ENCODE results near the gene GADD45A. TPM values are rescaled to one million over a fixed set of nuclear protein-coding genes. Genes with fewer than 3 reads are reported as not detected.

Gene GADD45A
- total and polyA plus RNA-seq, 10 donors: 17.5 to 63.7 (median 29.8) TPM

DNA sequence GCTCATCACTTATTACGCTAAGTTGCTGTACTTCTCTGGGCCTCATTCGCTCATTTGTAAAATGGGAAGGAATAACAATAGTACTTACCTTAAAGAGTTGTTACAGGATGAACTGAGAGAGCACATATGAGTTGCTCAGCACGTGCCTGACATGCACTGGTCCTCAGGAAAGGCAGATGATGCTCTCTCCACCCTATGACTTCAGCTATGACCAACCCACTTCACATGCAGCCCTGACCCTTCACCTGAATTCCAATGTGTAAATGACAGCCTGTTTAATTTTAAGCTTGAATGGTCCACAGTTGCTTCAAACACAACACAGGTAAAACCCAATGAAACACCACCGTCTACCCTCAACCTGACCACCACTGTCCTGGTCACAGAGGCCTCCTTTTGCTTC, 32.9 kb downstream of the GADD45A start:
- 80 to 93% (median 87%) methylated on average over 4 of the region's 4 CpGs for WGBS, 5 donors
- intact Hi-C loops (cut with DNase I; ENCODE audit: low total_unique reads): no loop called here

DNA sequence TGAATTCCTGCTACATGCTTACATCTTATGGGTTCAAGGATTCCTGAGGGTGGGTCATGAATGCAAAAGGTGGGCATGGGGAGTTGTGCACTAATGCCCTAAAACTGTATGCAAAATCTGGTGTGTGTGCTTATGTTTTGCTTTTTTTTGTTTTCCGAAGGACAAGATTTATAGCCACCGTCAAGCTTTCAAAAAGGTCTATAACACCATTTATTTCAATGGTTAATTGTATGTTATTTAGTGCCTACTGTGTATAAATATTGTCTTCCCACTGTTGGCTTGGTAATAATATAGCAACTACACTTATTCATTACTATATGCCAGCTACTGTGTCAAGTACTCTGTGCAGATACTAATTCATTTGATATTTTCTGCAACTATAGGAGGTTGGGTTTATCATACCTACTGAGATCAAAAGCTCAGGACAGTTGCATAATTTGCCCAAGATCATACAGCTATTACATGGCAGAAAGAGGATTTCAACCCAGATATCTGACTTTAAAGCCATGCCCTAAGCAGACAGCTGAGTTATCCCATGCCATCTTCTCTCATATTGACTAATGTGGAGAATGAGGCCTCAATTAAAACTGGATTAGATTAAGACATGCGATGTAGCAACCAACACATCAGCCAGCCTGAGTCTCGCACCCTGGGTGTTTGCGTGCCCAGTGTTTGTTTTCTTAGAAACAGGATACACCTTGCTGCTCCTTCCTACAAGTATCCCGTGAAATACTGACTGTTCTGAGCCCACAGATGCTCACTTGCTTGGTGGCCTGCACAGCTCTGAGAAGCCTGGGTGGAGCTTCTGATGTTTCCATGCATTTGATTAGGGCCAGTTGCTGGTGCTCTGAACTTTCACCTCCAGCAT, 34.6 kb downstream of the GADD45A start:
- Histone ChIP-seq H3K9me3 (no peaks in the 10 kb centered on the region), H3K27me3 (replicated peaks in 1 of 7) (no peaks in the 10 kb centered on the region), H3K4me1 (peaks cover 9 to 37% (median 20%) of the 10 kb centered on the region in 6 donors), H3K4me3 (no peak overlapping the region), H3K36me3 (no peaks in the 10 kb centered on the region), H3K27ac (no peak overlapping the region)
- 64 to 79% (median 71%) methylated on average over 6 of the region's 6 CpGs for WGBS, 5 donors
- intact Hi-C loops (cut with DNase I; ENCODE audit: low total_unique reads): no loop called here
- no peak for TF ChIP-seq POLR2A (IDR thresholded peaks at IDR 0.05)
- TF ChIP-seq POLR2AphosphoS5 (IDR thresholded peaks at IDR 0.05): no peak
- TF ChIP-seq, protein P1, sequence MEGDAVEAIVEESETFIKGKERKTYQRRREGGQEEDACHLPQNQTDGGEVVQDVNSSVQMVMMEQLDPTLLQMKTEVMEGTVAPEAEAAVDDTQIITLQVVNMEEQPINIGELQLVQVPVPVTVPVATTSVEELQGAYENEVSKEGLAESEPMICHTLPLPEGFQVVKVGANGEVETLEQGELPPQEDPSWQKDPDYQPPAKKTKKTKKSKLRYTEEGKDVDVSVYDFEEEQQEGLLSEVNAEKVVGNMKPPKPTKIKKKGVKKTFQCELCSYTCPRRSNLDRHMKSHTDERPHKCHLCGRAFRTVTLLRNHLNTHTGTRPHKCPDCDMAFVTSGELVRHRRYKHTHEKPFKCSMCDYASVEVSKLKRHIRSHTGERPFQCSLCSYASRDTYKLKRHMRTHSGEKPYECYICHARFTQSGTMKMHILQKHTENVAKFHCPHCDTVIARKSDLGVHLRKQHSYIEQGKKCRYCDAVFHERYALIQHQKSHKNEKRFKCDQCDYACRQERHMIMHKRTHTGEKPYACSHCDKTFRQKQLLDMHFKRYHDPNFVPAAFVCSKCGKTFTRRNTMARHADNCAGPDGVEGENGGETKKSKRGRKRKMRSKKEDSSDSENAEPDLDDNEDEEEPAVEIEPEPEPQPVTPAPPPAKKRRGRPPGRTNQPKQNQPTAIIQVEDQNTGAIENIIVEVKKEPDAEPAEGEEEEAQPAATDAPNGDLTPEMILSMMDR (IDR thresholded peaks at IDR 0.05 in 8 of 11, conservative IDR thresholded peaks at IDR 0.05 in 3 of 11): no peak
- DNase-seq: no peak

More for the DNA sequence above, 32.9 kb downstream of the GADD45A start:
- H3K4me1 ChIP-seq: peaks cover 5 to 37% (median 18%) of the 10 kb centered on the region in 6 donors
- no peaks in the 10 kb centered on the region for H3K27me3 ChIP-seq (replicated peaks in 1 of 7)
- H3K9me3 ChIP-seq: no peaks in the 10 kb centered on the region
- no peak overlapping the region for H3K4me3 ChIP-seq
- no peaks in the 10 kb centered on the region for H3K36me3 ChIP-seq
- no peak overlapping the region for H3K27ac ChIP-seq
- DNase-seq: no peak
- TF ChIP-seq POLR2AphosphoS5 (IDR thresholded peaks at IDR 0.05) (no peak), POLR2A (IDR thresholded peaks at IDR 0.05) (no peak)
- TF ChIP-seq, protein P1 (IDR thresholded peaks at IDR 0.05 in 8 of 11, conservative IDR thresholded peaks at IDR 0.05 in 3 of 11): no peak

- H3K27ac ChIP-seq: no peak overlapping the region
- DNase-seq: no peak
- intact Hi-C loops (cut with DNase I; ENCODE audit: low total_unique reads): no loop called here
- no peaks in the 10 kb centered on the region for H3K27me3 ChIP-seq (replicated peaks in 1 of 7)
- H3K4me3 ChIP-seq: no peak overlapping the region
- H3K4me1 ChIP-seq: peaks cover 14 to 39% (median 26%) of the 10 kb centered on the region in 6 donors
- TF ChIP-seq, protein P1 (IDR thresholded peaks at IDR 0.05 in 8 of 11, conservative IDR thresholded peaks at IDR 0.05 in 3 of 11): no peak
- TF ChIP-seq POLR2AphosphoS5 (IDR thresholded peaks at IDR 0.05) (no peak), POLR2A (IDR thresholded peaks at IDR 0.05) (no peak)
- H3K9me3 ChIP-seq: no peaks in the 10 kb centered on the region
- WGBS, 5 donors: 84 to 99% (median 91%) methylated on average over 4 of the region's 4 CpGs
- no peaks in the 10 kb centered on the region for H3K36me3 ChIP-seq
Observed at GRCh38 chr1:67721112-67721511, 36.1 kb downstream of the GADD45A start.

DNA sequence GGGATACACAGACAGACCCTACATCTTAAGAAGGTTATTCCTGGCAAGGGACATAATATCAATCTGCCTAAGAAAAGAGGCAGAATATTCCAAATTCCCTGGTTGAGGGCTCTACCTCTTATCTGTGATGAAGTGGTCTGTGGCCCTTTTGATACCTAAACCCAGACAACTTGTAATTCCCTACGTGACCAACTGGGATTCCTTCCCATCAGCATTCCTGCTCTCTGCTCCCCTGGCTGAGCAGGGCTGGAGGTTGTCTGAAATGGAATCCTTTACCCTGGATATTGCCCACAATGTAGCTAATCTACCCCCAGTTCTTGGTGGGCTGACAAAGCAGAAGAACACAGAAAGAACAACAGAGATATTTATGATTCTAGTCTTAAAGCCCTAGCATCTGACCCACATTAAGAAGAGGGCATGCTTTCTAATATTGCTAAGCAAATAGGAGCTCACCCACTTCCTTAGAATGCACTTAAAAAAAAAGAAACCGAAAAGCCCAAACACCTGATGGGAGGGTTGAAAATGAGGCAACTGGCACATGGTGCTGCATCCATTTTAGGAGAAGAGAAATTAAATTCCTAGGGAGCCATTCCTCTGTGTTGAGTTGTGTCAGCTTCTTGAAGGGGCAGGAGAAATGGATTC, 36.8 kb downstream of the GADD45A start:
- no peak overlapping the region for H3K27ac ChIP-seq
- intact Hi-C loops (cut with DNase I; ENCODE audit: low total_unique reads): no loop called here

More for the DNA sequence above, 36.8 kb downstream of the GADD45A start:
- Histone ChIP-seq H3K4me3 (no peak overlapping the region), H3K4me1 (peaks cover 14 to 43% (median 26%) of the 10 kb centered on the region in 6 donors), H3K27me3 (replicated peaks in 1 of 7) (no peaks in the 10 kb centered on the region), H3K9me3 (no peaks in the 10 kb centered on the region), H3K36me3 (no peaks in the 10 kb centered on the region)
- WGBS, 5 donors: 61 to 76% (median 70%) methylated on average over 2 of the region's 2 CpGs
- TF ChIP-seq, protein P1 (IDR thresholded peaks at IDR 0.05 in 8 of 11, conservative IDR thresholded peaks at IDR 0.05 in 3 of 11): no peak
- TF ChIP-seq POLR2AphosphoS5 (IDR thresholded peaks at IDR 0.05): no peak
- TF ChIP-seq POLR2A (IDR thresholded peaks at IDR 0.05): no peak
- no peak for DNase-seq

All from spleen (tissue), 11 donors.